ENCODE results near the gene SSH2.

- TF ChIP-seq GATA2 (IDR thresholded peaks at IDR 0.05; ENCODE audit: low read depth, low read length) (no peak), GATA3 (IDR thresholded peaks at IDR 0.05; ENCODE audit: low read depth, low read length) (no peak)
These were observed 322.4 kb downstream of the SSH2 start for GRCh38 chr17:29607557-29608195.
